Activated naive CD4-positive, alpha-beta T cell treated with anti-CD3 and anti-CD28 coated beads, Interleukin-2, amount 10 ng/mL, durations not matched to agents 7 days and 5 days (primary cell): ENCODE data around the gene CLIC4.
"Not testable (repeated sequence)": the region's sequence is repeated elsewhere in the genome, so short reads cannot be mapped to it uniquely, and the experiment has no call there.

Experiments
- CTCF ChIA-PET: fragments of 350-600 bp; sonication (Branson Sonifier 250); formaldehyde crosslinking; loops from one replicate; lab custom pipeline; 2021; ENCODE audit warnings: antibody characterized with exemption; lab: Charles Lee
- DNase-seq: peaks from one replicate; pipeline ENCODE4 v3.0.0-alpha.2; 2020
- H3K27ac Mint-ChIP-seq: one replicate; pipeline ENCODE4 v1.8.0; 2021; ENCODE audit warnings: mild to moderate bottlenecking, moderate library complexity, mixed read lengths
- H3K27me3 Mint-ChIP-seq: one replicate; pipeline ENCODE4 v1.8.0; 2021; ENCODE audit warnings: mild to moderate bottlenecking, mixed read lengths
- H3K36me3 Mint-ChIP-seq: one replicate; pipeline ENCODE4 v1.8.0; 2021; ENCODE audit warnings: mixed read lengths
- H3K4me1 Mint-ChIP-seq: one replicate; pipeline ENCODE4 v1.8.0; 2021; ENCODE audit warnings: mixed read lengths
- H3K4me3 Mint-ChIP-seq: one replicate; pipeline ENCODE4 v1.8.0; 2021; ENCODE audit warnings: mild to moderate bottlenecking, moderate library complexity, mixed read lengths
- H3K9me3 Mint-ChIP-seq: one replicate; pipeline ENCODE4 v1.8.0; 2021; ENCODE audit warnings: mixed read lengths

The CLIC4 gene

GRCh38 chr1:24874611-24875234 lies 129.5 kb downstream of the CLIC4 start:
- Mint-ChIP-seq H3K4me1 (peaks cover 6% of the 10 kb centered on the region), H3K9me3 (no peaks in the 10 kb centered on the region), H3K27me3 (peaks cover 66% of the 10 kb centered on the region), H3K4me3 (no peak overlapping the region), H3K36me3 (no peaks in the 10 kb centered on the region), H3K27ac (no peak overlapping the region)
- no peak for DNase-seq
- CTCF ChIA-PET, result interaction anchor here (0.6 kb wide), 1 partner anchor 147 kb away, joined by 3 read pairs; no protein-coding TSS in a partner anchor

- CTCF ChIA-PET, result no interaction called here
- no peaks in the 10 kb centered on the region for H3K9me3 Mint-ChIP-seq
- DNase-seq, result no peak
- peaks cover 71% of the 10 kb centered on the region for H3K27me3 Mint-ChIP-seq
- no peaks in the 10 kb centered on the region for H3K36me3 Mint-ChIP-seq
- H3K4me1 Mint-ChIP-seq, result peaks cover 6% of the 10 kb centered on the region
- H3K27ac Mint-ChIP-seq, result no peak overlapping the region
- no peak overlapping the region for H3K4me3 Mint-ChIP-seq
Measured at GRCh38 chr1:24875257-24875656, 130.0 kb downstream of the CLIC4 start.

- Mint-ChIP-seq H3K36me3 (no peaks in the 10 kb centered on the region), H3K27ac (no peak overlapping the region), H3K9me3 (no peaks in the 10 kb centered on the region), H3K4me3 (no peak overlapping the region), H3K4me1 (peaks cover 1% of the 10 kb centered on the region), H3K27me3 (peaks cover 68% of the 10 kb centered on the region)
- no peak for DNase-seq
- CTCF ChIA-PET, result interaction anchor here (0.5 kb wide), 1 partner anchor 339 kb away, joined by 4 read pairs; no protein-coding TSS in a partner anchor
Measured at GRCh38 chr1:24875991-24876506, 130.8 kb downstream of the CLIC4 start.

GRCh38 chr1:24878045-24878444 lies 132.8 kb downstream of the CLIC4 start:
- Mint-ChIP-seq H3K36me3 (no peaks in the 10 kb centered on the region), H3K4me1 (no peaks in the 10 kb centered on the region), H3K4me3 (no peak overlapping the region), H3K27ac (no peak overlapping the region), H3K27me3 (peaks cover 54% of the 10 kb centered on the region), H3K9me3 (peaks cover under 1% of the 10 kb centered on the region)
- DNase-seq, result no peak
- CTCF ChIA-PET, result interaction anchor here (1.6 kb wide), 1 partner anchor 19 kb away, joined by 5 read pairs; no protein-coding TSS in a partner anchor

DNA sequence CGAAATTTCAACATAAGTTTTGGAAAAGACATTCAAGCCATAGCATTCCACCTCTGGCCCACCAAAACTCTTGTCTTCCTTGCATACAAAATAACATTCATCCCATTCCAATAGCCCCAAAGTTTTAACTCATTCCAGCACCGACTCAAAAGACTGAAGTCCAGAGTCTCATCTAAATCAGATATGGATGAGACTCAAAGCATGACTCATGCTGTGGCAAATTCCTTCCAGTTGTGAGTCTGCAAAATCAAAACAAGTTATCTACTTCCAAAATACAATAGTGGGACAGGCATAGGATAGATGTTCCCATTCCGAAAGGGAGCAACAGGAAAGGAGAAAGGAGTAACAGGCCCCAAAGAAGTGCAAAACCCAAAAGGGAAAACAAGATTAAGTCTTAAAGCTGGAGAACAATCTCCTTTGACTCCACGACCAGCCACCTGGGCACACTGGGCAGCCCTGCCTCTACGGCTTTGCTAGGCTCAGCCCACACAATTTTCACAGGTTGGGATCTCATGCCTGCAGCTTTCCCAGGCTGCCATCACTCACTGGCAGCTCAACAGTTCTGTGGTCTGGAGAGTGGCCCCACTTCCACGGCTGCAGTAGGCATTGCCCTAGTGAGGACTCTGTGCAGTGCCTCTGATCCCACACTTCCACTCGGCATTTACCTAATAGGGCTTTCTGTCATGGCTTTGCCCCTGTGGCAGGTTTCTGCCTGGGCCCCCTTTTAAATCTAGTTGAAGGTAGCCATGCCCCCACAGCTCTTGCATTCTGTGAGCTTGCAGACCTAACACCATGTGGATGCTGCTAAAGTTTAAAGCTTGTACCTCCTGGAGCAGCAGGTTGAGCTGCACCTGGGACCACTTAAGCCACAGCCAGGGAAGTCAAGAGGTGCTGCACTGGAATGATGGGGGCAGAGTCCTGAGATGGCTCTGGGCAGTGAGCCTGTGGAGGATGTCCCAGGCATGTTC lies 133.8 kb downstream of the CLIC4 start:
- Mint-ChIP-seq H3K4me3 (no peak overlapping the region), H3K36me3 (no peaks in the 10 kb centered on the region), H3K9me3 (peaks cover 4% of the 10 kb centered on the region), H3K27ac (no peak overlapping the region), H3K27me3 (peaks cover 57% of the 10 kb centered on the region), H3K4me1 (no peaks in the 10 kb centered on the region)
- DNase-seq, result peak; percentile 17
- CTCF ChIA-PET, result interaction anchor here (1.2 to 1.6 kb wide), 2 partner anchors 18 to 31 kb away, joined by 3 to 5 read pairs; no protein-coding TSS in a partner anchor

DNA sequence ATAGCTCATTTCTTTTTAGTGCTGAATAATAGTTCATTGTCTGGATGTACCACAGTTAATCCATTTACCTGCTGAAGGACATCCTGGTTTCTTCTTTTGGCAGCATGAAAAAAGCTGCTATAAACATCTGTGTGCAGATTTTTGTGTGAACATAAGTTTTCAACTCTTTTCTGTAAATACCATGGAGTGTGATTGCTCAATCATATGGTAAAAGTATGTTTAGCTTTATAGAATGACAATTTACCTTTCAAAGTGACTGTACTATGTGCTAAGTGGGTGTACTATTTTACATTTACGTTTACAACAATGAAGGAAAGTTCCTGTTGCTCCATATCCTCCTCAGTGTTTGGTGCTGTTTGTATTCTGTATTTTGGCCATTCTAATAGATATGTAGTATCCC lies 135.8 kb downstream of the CLIC4 start:
- peaks cover 59% of the 10 kb centered on the region for H3K27me3 Mint-ChIP-seq
- H3K4me3 Mint-ChIP-seq, result no peak overlapping the region
- H3K27ac Mint-ChIP-seq, result no peak overlapping the region
- no peaks in the 10 kb centered on the region for H3K4me1 Mint-ChIP-seq
- CTCF ChIA-PET, result interaction anchor here (0.9 kb wide), 1 partner anchor 17 kb away, joined by 3 read pairs; no protein-coding TSS in a partner anchor
- H3K9me3 Mint-ChIP-seq, result peaks cover 4% of the 10 kb centered on the region
- no peak for DNase-seq
- H3K36me3 Mint-ChIP-seq, result no peaks in the 10 kb centered on the region

DNA sequence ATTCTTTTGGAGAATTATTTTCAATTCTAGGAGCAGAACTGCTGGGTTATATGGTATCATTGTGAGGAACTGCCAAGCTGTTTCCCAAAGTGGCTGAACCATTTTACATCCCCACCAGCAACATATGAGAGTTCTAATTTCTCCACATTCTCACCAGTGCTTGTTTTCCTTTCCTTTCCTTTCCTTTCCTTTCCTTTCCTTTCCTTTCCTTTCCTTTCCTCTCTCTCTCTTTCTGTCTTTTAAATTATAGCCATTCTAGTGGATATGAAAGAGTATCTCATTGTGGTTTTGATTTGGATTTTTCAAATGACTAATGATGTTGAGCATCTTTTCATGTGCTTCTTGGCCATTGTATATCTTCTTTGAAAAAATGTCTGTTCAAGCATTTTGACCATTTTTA lies 139.5 kb downstream of the CLIC4 start:
- Mint-ChIP-seq H3K27ac (no peak overlapping the region), H3K4me1 (no peaks in the 10 kb centered on the region), H3K27me3 (peaks cover 64% of the 10 kb centered on the region), H3K4me3 (no peak overlapping the region), H3K9me3 (peaks cover 4% of the 10 kb centered on the region), H3K36me3 (no peaks in the 10 kb centered on the region)
- DNase-seq, result no peak
- CTCF ChIA-PET, result interaction anchor here (1.2 kb wide), 1 partner anchor 10 kb away, joined by 3 read pairs; no protein-coding TSS in a partner anchor

DNA sequence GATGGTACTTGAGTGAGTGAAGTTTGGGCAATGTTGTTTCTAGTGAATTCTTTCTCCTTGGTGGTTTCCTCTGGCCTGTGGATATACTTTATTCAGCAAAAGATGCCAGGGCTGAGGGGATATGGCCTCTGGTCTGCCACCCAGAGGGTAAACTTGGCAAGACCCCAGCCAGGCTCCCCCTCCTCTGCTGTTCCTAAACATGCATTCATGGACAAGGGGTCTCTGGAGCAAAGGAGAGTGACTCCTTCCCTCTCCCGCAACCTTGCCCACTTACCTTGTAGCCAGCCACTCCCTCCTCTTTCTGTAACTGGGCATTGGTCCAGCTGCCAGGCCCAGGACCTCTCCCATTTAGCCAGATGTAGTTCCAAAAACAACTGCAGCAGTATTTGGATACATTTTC lies 141.0 kb downstream of the CLIC4 start:
- CTCF ChIA-PET, result no interaction called here
- Mint-ChIP-seq H3K9me3 (peaks cover 4% of the 10 kb centered on the region), H3K4me1 (no peaks in the 10 kb centered on the region), H3K4me3 (no peak overlapping the region), H3K27ac (no peak overlapping the region), H3K36me3 (no peaks in the 10 kb centered on the region), H3K27me3 (peaks cover 65% of the 10 kb centered on the region)
- DNase-seq, result peak; percentile 14

DNA sequence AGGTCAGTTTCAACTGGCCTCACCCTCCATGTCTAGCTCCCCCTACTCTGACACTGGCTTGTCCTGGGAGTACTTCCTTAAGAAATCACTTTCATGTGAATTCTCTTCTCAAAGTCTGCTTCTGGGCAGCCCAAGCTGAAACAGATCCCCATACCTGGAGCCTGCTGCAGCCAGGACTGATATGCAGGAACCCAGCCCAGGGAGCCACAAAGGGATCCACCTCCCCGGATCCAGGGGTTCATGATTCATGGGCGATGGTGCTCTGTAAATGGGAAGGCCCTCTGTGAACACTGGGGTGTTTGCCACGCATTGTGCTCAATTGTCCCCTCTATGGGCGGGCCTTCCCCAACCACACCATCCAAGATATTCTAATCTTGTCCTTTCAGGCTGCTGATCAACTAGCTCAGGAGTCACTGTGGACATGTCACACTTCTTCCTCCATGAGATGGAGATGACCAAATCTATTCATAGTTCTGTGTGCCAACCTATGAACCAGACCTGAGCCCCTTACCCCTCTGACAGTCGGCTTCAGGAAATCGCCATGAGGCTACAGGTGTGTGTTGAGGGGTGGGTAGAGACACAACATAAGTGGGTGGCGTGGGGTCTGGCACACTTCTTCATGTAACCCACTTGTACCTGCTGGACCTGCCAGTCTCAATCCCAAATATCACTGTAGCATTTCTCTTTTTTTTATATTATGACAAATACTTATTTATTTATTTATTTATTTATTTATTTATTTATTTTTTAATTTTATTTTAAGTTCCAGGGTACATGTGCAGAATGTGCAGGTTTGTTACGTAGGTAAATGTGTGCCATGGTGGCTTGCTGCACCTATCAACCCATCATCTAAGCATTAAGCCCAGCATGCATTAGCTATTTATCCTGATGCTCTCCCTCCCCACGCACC lies 143.1 kb downstream of the CLIC4 start:
- H3K9me3 Mint-ChIP-seq, result peaks cover 17% of the 10 kb centered on the region
- no peak overlapping the region for H3K27ac Mint-ChIP-seq
- no peak overlapping the region for H3K4me3 Mint-ChIP-seq
- H3K36me3 Mint-ChIP-seq, result peaks cover 8% of the 10 kb centered on the region
- DNase-seq, result peak; percentile 18
- CTCF ChIA-PET, result no interaction called here
- no peaks in the 10 kb centered on the region for H3K4me1 Mint-ChIP-seq
- peaks cover 66% of the 10 kb centered on the region for H3K27me3 Mint-ChIP-seq

- CTCF ChIA-PET, result no interaction called here
- H3K27ac Mint-ChIP-seq, result no peak overlapping the region
- H3K36me3 Mint-ChIP-seq, result peaks cover 8% of the 10 kb centered on the region
- peaks cover 16% of the 10 kb centered on the region for H3K9me3 Mint-ChIP-seq
- no peaks in the 10 kb centered on the region for H3K4me1 Mint-ChIP-seq
- peaks cover 61% of the 10 kb centered on the region for H3K27me3 Mint-ChIP-seq
- no peak for DNase-seq
- H3K4me3 Mint-ChIP-seq, result no peak overlapping the region
Measured at GRCh38 chr1:24888971-24889676, 143.9 kb downstream of the CLIC4 start.

GRCh38 chr1:24890887-24891286 lies 145.6 kb downstream of the CLIC4 start:
- Mint-ChIP-seq H3K27me3 (peaks cover 43% of the 10 kb centered on the region), H3K4me3 (no peak overlapping the region), H3K36me3 (peaks cover 8% of the 10 kb centered on the region), H3K4me1 (no peaks in the 10 kb centered on the region), H3K9me3 (peaks cover 16% of the 10 kb centered on the region), H3K27ac (no peak overlapping the region)
- no peak for DNase-seq
- CTCF ChIA-PET, result no interaction called here

DNA sequence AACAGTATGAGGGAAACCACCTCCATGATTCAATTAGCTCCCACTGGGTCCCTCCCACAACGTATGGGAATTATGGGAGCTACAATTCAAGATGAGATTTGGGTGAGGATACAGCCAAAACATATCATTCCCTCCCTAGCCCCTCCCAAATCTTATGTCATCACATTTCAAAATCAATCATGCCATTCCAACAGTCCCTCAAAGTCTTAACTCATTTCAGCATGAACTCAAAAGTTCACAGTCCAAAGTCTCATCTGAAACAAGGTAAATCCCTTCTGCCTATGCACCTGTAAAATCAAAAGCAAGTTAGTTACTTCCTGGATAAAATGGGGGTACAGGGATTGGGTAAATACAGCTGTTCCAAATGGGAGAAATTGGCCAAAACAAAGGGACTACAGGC lies 146.1 kb downstream of the CLIC4 start:
- H3K4me1 Mint-ChIP-seq, CTCF ChIA-PET, DNase-seq, H3K4me3 Mint-ChIP-seq, H3K27ac Mint-ChIP-seq, H3K36me3 Mint-ChIP-seq: not testable (repeated sequence)
- Mint-ChIP-seq H3K9me3 (peaks cover 16% of the 10 kb centered on the region), H3K27me3 (peaks cover 41% of the 10 kb centered on the region)
